ENCODE results near the gene PBLD.
"Not testable (repeated sequence)": the region's sequence is repeated elsewhere in the genome, so short reads cannot be mapped to it uniquely, and the experiment has no call there.

The PBLD gene

GRCh38 chr10:68277814-68278213 lies 54.9 kb downstream of the PBLD start:
- DNase-seq = not testable (repeated sequence)

DNA sequence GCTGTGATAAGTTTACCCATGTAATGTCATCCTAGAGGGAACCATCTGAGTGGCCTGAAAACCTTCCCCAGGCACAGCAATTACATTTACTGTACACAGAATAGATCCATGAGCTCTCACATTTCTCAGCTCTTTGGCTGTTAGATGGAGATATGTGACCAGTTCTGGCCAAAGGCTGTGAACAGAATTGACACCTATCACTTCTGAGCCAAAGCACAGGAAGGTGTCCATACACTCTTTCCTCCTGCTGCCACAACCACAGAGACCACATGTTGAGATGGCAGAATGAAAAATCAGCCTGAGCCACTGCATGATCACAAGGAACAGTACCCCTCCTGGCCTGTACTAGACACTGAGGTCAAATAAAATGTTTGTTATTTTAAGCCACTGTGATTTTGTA lies 56.5 kb downstream of the PBLD start:
- no peak for DNase-seq

- DNase-seq = no peak
These were observed 57.1 kb downstream of the PBLD start for GRCh38 chr10:68275600-68276126.

DNA sequence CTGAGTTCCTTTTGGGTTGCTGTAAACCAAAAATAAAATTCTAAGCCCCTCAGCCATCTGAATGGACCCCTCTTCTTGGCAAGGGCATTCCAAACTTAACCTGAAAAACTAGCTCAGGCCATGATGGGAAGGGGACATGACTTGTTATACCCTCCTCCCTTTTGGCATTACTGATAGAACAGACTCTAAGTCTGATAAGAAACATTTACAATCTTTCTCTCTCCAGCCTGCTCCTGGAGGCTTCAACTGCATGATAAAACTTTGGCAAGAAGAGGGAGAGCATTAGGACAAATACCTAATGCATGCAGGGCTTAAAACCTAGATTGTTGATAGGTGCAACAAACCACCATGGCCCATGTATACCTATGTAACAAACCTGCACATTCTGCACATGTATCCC lies 59.9 kb downstream of the PBLD start:
- no peak for DNase-seq

DNA sequence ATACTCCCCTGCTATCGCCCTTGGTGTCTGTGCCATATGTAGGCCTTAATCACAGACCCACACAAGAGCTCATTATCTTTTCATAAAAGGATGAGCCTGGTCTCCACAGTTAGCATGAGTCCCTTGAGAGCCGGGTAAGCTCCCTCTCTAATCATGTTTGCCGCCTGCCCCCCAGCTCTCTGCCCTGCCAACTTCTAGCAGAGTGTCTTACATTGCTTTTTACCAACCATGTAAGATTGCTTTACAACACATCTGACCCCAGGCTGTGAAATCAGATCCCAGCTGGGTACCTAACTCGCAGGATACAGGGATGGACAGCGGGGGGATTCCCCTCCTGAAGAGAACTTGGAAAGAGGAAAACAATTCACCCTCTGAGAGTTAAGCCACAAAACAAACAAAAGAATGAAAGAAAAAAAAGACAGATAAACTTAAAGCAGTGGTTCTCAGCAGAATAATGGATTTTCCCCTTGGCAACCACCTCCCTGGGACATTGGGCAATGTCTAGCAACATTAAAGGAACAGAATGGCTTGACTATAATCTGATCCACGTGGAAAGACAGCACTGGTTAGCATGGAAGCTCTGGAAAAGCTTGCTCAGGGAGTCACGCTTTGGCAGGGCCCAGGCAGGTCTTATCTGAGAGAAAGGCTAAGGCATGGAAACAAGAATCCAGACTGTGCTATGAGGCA lies 61.4 kb downstream of the PBLD start:
- DNase-seq = no peak

DNA sequence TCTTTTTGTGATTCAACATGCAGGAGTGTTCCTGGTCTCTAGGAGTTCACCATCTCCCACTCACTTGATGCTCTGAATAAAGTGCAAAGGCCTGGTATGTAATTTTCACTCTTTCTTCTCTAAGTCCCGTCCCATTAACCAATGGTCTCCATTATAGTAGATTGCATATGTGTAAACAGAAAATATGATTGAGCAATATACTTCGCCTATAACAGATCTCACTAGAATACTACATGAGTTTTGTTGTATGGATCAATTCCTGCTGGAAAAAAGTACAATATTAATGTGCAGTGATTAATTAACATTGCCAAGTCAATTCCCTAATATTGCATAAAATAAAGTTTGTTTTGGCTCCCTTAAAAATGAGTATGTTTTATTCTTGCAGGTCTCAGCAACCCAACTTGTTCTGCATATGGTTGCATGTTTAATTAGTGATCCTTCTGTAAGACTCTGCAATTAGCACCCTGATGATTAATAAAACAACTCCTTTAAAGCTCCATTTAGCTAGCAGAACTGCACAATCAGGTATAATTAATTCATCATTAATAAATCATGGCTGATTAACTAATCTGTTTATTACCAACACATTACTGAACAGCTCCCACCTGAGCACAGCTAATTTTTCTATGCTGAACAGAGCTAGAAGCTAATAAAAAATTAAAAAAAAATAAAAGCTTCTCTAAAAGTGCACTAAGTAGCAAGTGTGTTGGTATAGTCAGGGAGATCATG lies 63.0 kb downstream of the PBLD start:
- DNase-seq = no peak

GRCh38 chr10:68261132-68261856 lies 71.4 kb downstream of the PBLD start:
- no peak for DNase-seq

- no peak for DNase-seq
These were observed 79.4 kb downstream of the PBLD start for GRCh38 chr10:68253346-68253745.

DNA sequence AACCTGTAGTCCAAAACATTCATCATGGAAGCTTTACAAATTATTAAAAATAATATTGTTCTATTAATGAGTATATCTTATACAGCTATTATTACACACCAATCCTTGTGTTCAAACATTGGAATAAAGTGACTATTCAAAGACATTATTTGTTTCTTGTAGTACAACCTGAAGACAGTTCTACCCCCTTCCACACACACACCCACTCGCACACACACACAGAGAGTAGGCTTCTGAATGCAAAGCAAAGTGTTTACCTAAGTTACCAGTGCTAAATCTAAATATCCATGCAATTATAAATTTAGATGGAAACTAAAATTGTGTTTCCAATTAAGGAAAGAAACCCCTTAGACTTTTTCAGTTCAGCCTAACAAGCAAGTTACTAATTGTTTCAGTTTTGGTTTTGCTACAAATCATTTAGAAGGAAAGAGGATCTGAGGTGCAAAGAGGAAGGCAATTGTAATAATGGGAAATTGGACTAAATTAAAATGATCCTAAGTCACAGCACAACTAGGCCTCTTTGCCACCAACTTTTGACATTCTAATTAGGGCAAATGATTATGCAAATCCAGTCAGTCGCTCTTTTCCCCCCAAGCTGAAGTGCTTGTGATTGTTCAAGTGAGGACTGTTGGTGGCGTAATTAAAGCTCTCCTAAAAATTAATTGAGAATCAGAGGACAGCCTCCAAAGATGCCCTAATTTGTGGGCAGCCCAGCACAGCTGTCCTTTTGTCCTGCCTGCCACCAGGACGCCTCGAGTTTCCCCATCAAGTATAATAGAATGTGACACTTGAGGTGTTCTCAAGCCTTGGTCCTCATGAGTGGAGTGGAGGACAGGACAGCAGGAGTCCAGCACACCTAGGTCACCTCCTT lies 80.9 kb downstream of the PBLD start:
- no peak for DNase-seq

DNA sequence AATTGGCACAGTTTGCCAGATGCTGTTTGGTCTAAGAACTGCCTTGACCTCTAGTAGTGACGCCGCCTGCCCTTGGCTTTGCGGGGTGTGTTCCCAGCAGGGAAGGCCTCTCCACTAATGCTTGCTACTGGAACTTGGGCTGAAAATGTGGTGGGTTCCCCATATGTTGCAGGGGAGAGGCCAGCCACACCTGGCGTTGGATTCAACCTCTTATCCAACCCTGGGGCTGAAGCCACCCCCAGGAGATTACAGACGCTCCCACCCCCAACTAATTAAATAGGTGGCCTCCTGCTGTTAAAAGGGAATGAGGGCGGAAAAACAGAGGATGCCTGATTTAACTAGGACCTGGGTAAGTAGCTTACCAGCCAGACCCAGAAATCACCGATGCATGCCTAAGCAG lies 81.6 kb downstream of the PBLD start:
- no peak for DNase-seq

DNA sequence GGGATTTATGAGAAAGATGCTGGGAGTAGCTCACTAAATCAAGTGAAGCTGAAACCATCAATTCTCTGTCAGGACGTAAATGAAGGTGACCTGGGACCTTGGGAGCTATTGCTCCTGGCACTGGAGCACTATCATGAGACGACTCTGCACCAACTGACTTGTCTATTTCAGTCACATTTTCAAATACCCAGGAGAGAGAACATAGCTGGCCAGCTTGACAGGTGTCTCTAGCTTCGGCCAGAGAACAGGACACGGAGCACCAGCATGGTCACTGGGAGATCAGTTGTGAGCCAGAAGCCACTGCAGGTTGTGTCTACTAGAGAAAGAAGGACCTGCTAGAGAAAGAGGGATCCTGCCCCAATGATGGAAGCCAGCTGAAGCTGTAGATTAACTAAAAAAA lies 83.4 kb downstream of the PBLD start:
- no peak for DNase-seq

DNA sequence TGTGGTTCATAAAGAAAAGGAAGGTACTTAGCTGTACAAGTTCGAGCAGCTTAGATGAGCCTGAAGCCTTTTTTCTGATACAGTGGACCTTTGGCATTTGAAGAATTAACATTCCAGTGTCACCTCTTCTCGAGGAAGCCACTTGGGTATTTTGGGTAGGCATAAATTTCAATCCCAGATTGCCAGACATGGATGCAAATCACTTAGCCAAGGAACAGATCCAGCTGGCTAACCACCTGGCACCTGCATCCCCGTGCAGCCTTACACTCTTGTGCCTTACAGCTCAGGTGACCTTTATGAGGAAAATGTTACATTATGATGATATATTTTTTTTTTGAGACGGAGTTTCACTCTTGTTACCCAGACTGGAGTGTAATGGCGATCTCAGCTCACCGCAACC lies 84.8 kb downstream of the PBLD start:
- DNase-seq = no peak

DNA sequence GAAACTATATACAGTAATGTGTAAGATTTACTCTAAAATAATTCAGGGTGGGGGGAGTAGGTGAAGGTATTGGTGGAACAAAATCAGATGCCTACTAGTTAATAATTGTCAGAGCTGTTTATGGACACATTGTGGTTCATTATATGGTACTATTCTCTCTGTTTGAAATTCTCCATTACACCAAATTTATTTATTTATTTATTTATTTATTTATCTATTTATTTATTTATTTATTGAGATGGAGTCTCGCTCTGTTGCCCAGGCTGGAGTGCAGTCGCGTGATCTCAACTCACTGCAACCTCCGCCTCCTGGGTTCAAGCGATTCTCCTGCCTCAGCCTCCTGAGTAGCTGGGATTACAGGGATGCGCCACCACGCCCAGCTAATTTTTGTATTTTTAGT lies 86.3 kb downstream of the PBLD start:
- DNase-seq = not testable (repeated sequence)

DNA sequence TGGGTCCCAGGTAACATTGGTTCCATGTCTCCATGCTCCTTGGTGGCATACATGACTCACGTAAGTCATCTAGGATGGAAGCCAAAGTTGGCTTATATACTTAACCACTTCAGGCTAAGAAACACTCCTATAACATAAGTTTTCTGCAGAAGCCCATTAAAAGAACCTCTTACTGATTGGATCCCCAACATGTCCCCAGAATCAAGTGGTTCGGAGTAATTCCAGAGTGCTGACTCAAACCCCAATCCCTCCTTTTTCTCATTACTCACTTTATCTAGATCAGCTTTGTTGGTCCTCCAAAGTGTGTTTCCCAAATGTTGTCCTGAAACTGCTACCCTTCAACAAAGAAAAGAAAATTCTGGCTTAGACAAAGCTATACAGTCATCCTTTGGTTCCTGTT lies 90.7 kb downstream of the PBLD start:
- no peak for DNase-seq

GRCh38 chr10:68239596-68240150 lies 93.1 kb downstream of the PBLD start:
- no peak for DNase-seq

DNA sequence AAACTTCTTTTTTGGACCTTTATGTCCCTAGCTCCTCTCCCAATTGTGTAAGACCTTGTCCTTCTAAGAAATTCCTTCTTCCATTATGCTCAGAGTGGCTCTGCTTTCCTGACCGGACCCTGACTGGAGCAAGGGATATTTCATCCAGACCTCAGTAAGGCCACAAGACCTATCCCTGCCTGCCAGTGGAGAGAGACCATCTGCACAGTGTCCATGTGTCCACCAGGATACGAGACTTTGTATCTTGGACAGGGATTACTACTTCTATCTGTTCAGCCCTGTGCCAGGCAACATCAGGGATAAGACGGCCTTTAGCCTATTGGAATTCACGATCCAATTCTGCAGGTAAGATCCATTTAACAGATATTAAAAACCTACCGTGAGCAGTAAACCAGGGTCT lies 93.7 kb downstream of the PBLD start:
- DNase-seq = no peak

- DNase-seq = no peak
These were observed 94.4 kb downstream of the PBLD start for GRCh38 chr10:68238371-68238770.

DNA sequence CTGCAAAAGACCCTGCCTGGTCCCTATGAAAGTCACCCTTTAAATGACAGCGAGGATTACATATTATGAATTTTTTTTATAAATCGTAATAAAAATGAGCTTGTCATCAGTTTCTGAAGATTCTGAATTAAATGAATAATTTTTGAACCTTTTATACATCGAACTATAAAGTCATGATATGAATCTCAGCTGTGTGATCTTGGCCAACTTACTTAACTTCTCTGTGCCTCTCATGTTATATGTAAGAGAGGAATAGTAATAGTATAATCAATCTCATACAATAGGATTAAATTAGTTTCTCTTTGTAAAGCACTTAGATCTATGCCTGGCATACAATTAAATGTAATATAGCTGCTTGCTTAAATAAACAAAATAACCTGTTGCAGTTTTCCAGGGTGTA lies 95.6 kb downstream of the PBLD start:
- DNase-seq = no peak

GRCh38 chr10:68235581-68235980 lies 97.1 kb downstream of the PBLD start:
- DNase-seq = no peak

DNA sequence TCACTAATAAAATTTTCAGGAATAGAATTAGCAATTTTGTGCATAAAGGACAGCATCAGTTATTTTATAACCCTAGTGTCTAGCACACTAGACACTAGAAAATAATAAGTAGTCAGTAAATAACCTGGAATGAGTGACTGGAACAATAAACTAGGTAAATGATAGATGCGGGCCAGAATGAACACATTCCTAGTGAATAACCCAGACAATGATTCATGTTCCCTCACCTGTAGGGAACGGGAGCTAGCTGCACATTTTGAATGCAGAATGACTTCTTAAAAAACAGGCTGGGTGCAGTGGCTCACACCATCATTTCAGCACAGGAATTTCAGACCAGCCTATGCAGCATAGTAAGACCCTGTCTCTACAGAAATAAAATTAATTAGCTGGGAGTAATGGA lies 97.6 kb downstream of the PBLD start:
- DNase-seq = no peak

DNA sequence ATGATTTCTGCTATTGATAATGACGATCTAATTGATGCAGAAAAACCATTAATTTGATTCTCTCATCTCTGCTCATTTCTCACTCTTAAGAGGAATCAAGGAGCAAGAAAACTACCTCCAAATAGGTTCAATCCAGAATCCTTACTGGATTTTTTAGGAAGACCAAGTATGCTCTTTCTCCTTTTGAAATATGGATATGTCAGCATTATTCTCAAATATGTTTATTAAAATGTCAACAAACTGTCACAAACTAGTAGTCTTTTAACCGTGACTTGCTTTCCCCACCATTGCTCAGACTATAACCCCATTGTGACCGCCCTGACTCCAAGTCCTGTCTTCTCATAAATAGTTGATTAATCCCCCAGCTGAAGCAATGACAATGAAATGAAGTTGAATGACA lies 99.7 kb downstream of the PBLD start:
- no peak for DNase-seq
